ENCODE data around the gene GPNMB. TPM values are rescaled to one million over a fixed set of nuclear protein-coding genes. Genes with fewer than 3 reads are reported as not detected.

GPNMB gene
- total and polyA plus RNA-seq, 4 donors, result 4.4 to 47.6 (median 26.6) TPM

- 88% methylated on average over 4 of the region's 11 CpGs for WGBS (ENCODE audit: insufficient coverage)
- Histone ChIP-seq H3K36me3 (ENCODE audit: control insufficient read depth, insufficient read depth, low read length) (no peaks in the 10 kb centered on the region), H3K27ac (ENCODE audit: low read depth, low read length) (no peak overlapping the region)
Observed at GRCh38 chr7:23211589-23211988, 35.0 kb upstream of the GPNMB start.

GRCh38 chr7:23212395-23212794 lies 34.2 kb upstream of the GPNMB start:
- DNase-seq (ENCODE audit: low read depth in 4 of 6, low spot score in 6 of 6), result no peak
- Histone ChIP-seq H3K4me3 (ENCODE audit: low read depth, low read length) (no peak overlapping the region), H3K4me1 (ENCODE audit: control insufficient read depth, insufficient read depth, low read length) (no peaks in the 10 kb centered on the region), H3K27ac (ENCODE audit: low read depth, low read length) (no peak overlapping the region), H3K27me3 (ENCODE audit: control insufficient read depth, insufficient read depth, low read length) (no peaks in the 10 kb centered on the region), H3K9me3 (ENCODE audit: control insufficient read depth, insufficient read depth, low read length) (no peaks in the 10 kb centered on the region), H3K36me3 (ENCODE audit: control insufficient read depth, insufficient read depth, low read length) (no peaks in the 10 kb centered on the region)
- 85% methylated on average over 2 of the region's 2 CpGs for WGBS (ENCODE audit: insufficient coverage)

More at GRCh38 chr7:23211589-23211988, 35.0 kb upstream of the GPNMB start:
- Histone ChIP-seq H3K4me1 (ENCODE audit: control insufficient read depth, insufficient read depth, low read length) (no peaks in the 10 kb centered on the region), H3K9me3 (ENCODE audit: control insufficient read depth, insufficient read depth, low read length) (no peaks in the 10 kb centered on the region), H3K27me3 (ENCODE audit: control insufficient read depth, insufficient read depth, low read length) (no peaks in the 10 kb centered on the region), H3K4me3 (ENCODE audit: low read depth, low read length) (no peak overlapping the region)
- no peak for DNase-seq (ENCODE audit: low read depth in 4 of 6, low spot score in 6 of 6)

DNA sequence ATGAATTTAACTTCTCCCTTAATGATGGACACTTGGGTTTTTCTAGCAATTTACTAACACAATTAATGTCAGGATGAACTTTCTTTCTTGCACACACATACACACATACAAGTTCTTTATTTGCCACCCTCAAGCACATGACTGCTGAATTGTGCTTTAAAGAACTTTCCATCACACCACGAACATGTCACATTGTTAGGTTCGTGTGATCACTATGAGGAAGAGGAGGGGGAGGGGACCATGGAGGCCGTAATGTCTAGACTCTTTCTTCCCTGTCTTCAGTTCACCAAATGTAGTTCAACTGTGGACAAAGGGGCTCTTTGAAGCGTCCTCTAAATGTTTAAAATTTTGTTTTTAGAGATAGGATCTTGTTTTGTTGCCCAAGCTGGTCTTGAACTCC lies 33.7 kb upstream of the GPNMB start:
- no peak for DNase-seq (ENCODE audit: low read depth in 4 of 6, low spot score in 6 of 6)
- Histone ChIP-seq H3K4me3 (ENCODE audit: low read depth, low read length) (no peak overlapping the region), H3K27ac (ENCODE audit: low read depth, low read length) (no peak overlapping the region), H3K4me1 (ENCODE audit: control insufficient read depth, insufficient read depth, low read length) (no peaks in the 10 kb centered on the region), H3K9me3 (ENCODE audit: control insufficient read depth, insufficient read depth, low read length) (no peaks in the 10 kb centered on the region), H3K36me3 (ENCODE audit: control insufficient read depth, insufficient read depth, low read length) (no peaks in the 10 kb centered on the region), H3K27me3 (ENCODE audit: control insufficient read depth, insufficient read depth, low read length) (no peaks in the 10 kb centered on the region)
- 63% methylated on average over 2 of the region's 4 CpGs for WGBS (ENCODE audit: insufficient coverage)

GRCh38 chr7:23213755-23214154 lies 32.8 kb upstream of the GPNMB start:
- no peak overlapping the region for H3K4me3 ChIP-seq (ENCODE audit: low read depth, low read length)
- H3K36me3 ChIP-seq (ENCODE audit: control insufficient read depth, insufficient read depth, low read length), result no peaks in the 10 kb centered on the region
- no peaks in the 10 kb centered on the region for H3K9me3 ChIP-seq (ENCODE audit: control insufficient read depth, insufficient read depth, low read length)
- no peaks in the 10 kb centered on the region for H3K4me1 ChIP-seq (ENCODE audit: control insufficient read depth, insufficient read depth, low read length)
- WGBS (ENCODE audit: insufficient coverage), result 98% methylated on average over 9 of the region's 11 CpGs
- no peak for DNase-seq (ENCODE audit: low read depth in 4 of 6, low spot score in 6 of 6)
- no peaks in the 10 kb centered on the region for H3K27me3 ChIP-seq (ENCODE audit: control insufficient read depth, insufficient read depth, low read length)
- no peak overlapping the region for H3K27ac ChIP-seq (ENCODE audit: low read depth, low read length)

GRCh38 chr7:23214423-23214822 lies 32.2 kb upstream of the GPNMB start:
- no peak for DNase-seq (ENCODE audit: low read depth in 4 of 6, low spot score in 6 of 6)
- H3K27me3 ChIP-seq (ENCODE audit: control insufficient read depth, insufficient read depth, low read length), result no peaks in the 10 kb centered on the region
- H3K4me1 ChIP-seq (ENCODE audit: control insufficient read depth, insufficient read depth, low read length), result no peaks in the 10 kb centered on the region
- no peaks in the 10 kb centered on the region for H3K36me3 ChIP-seq (ENCODE audit: control insufficient read depth, insufficient read depth, low read length)
- no peak overlapping the region for H3K27ac ChIP-seq (ENCODE audit: low read depth, low read length)
- no peaks in the 10 kb centered on the region for H3K9me3 ChIP-seq (ENCODE audit: control insufficient read depth, insufficient read depth, low read length)
- 92% methylated on average over 5 of the region's 5 CpGs for WGBS (ENCODE audit: insufficient coverage)
- H3K4me3 ChIP-seq (ENCODE audit: low read depth, low read length), result no peak overlapping the region

- H3K36me3 ChIP-seq (ENCODE audit: control insufficient read depth, insufficient read depth, low read length), result no peaks in the 10 kb centered on the region
- H3K4me3 ChIP-seq (ENCODE audit: low read depth, low read length), result no peak overlapping the region
- no peak overlapping the region for H3K27ac ChIP-seq (ENCODE audit: low read depth, low read length)
- no peaks in the 10 kb centered on the region for H3K9me3 ChIP-seq (ENCODE audit: control insufficient read depth, insufficient read depth, low read length)
- no peak for DNase-seq (ENCODE audit: low read depth in 4 of 6, low spot score in 6 of 6)
- H3K4me1 ChIP-seq (ENCODE audit: control insufficient read depth, insufficient read depth, low read length), result no peaks in the 10 kb centered on the region
- H3K27me3 ChIP-seq (ENCODE audit: control insufficient read depth, insufficient read depth, low read length), result no peaks in the 10 kb centered on the region
- WGBS (ENCODE audit: insufficient coverage), result no CpG with 5 or more reads among the region's 6 CpGs
Observed at GRCh38 chr7:23214938-23215337, 31.6 kb upstream of the GPNMB start.

GRCh38 chr7:23216021-23216420 lies 30.6 kb upstream of the GPNMB start:
- Histone ChIP-seq H3K27ac (ENCODE audit: low read depth, low read length) (no peak overlapping the region), H3K4me3 (ENCODE audit: low read depth, low read length) (no peak overlapping the region)
- WGBS (ENCODE audit: insufficient coverage), result 80% methylated on average over 1 of the region's 2 CpGs

DNA sequence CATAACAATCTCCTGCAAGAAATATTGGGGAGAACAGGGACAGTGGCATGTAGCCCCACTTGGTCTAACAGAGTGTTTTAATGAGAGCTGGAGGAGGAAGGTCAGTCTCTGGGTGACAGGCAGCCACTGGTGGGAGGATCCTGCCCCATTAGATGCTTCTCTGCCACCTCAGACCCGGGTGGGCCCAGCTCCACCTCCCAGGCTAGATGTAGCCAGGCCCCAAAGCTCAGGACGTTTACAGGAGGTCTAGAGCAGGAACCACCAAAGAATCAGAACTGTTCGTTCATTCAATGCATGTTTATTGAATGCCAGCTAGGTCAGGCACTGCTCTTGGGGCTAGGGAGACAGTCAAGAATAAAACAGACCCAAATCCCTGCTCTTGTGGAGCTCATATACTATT lies 28.4 kb upstream of the GPNMB start:
- 50% methylated on average over 3 of the region's 3 CpGs for WGBS (ENCODE audit: insufficient coverage)
- no peaks in the 10 kb centered on the region for H3K27me3 ChIP-seq (ENCODE audit: control insufficient read depth, insufficient read depth, low read length)
- DNase-seq (ENCODE audit: low read depth in 4 of 6, low spot score in 6 of 6), result no peak
- H3K4me1 ChIP-seq (ENCODE audit: control insufficient read depth, insufficient read depth, low read length), result peaks cover 13% of the 10 kb centered on the region
- no peak overlapping the region for H3K4me3 ChIP-seq (ENCODE audit: low read depth, low read length)
- no peaks in the 10 kb centered on the region for H3K36me3 ChIP-seq (ENCODE audit: control insufficient read depth, insufficient read depth, low read length)
- no peak overlapping the region for H3K27ac ChIP-seq (ENCODE audit: low read depth, low read length)
- H3K9me3 ChIP-seq (ENCODE audit: control insufficient read depth, insufficient read depth, low read length), result no peaks in the 10 kb centered on the region

More at GRCh38 chr7:23216021-23216420, 30.6 kb upstream of the GPNMB start:
- peaks cover 3% of the 10 kb centered on the region for H3K4me1 ChIP-seq (ENCODE audit: control insufficient read depth, insufficient read depth, low read length)
- no peaks in the 10 kb centered on the region for H3K9me3 ChIP-seq (ENCODE audit: control insufficient read depth, insufficient read depth, low read length)
- H3K36me3 ChIP-seq (ENCODE audit: control insufficient read depth, insufficient read depth, low read length), result no peaks in the 10 kb centered on the region
- no peaks in the 10 kb centered on the region for H3K27me3 ChIP-seq (ENCODE audit: control insufficient read depth, insufficient read depth, low read length)
- DNase-seq (ENCODE audit: low read depth in 4 of 6, low spot score in 6 of 6), result no peak

DNA sequence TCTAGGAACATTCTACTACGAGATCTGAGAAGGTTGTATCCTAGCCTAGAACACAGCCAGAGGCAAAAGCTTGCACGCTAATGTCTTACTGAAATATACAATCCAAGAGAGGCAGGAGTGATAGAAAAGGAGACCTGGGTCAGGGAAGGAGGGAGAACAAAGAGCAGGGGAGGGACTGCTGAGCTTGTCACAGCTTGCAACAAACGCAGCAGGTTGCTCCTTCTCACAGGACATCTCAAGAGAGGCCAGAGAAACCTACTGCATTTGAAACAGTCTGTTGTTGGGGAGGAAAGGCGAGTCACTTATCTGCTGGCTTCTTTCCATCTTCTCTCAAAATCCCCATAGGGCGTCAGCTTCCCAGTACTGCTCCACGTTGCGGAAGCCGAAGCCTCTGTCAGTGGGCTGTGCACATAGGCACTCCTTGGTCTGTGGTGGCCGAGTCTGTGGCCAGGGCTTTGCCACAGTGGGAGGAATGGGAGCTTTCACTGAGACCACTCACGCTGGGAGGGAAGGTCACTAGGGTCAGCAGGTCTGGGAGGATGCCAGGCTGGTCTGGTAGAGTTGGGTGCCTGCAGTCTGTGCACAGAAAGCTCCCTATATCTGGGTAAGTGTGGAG lies 25.8 kb upstream of the GPNMB start:
- Histone ChIP-seq H3K9me3 (ENCODE audit: control insufficient read depth, insufficient read depth, low read length) (no peaks in the 10 kb centered on the region), H3K27me3 (ENCODE audit: control insufficient read depth, insufficient read depth, low read length) (no peaks in the 10 kb centered on the region), H3K4me1 (ENCODE audit: control insufficient read depth, insufficient read depth, low read length) (peaks cover 15% of the 10 kb centered on the region), H3K36me3 (ENCODE audit: control insufficient read depth, insufficient read depth, low read length) (no peaks in the 10 kb centered on the region), H3K4me3 (ENCODE audit: low read depth, low read length) (no peak overlapping the region), H3K27ac (ENCODE audit: low read depth, low read length) (no peak overlapping the region)
- 77% methylated on average over 4 of the region's 10 CpGs for WGBS (ENCODE audit: insufficient coverage)
- no peak for DNase-seq (ENCODE audit: low read depth in 4 of 6, low spot score in 6 of 6)

DNA sequence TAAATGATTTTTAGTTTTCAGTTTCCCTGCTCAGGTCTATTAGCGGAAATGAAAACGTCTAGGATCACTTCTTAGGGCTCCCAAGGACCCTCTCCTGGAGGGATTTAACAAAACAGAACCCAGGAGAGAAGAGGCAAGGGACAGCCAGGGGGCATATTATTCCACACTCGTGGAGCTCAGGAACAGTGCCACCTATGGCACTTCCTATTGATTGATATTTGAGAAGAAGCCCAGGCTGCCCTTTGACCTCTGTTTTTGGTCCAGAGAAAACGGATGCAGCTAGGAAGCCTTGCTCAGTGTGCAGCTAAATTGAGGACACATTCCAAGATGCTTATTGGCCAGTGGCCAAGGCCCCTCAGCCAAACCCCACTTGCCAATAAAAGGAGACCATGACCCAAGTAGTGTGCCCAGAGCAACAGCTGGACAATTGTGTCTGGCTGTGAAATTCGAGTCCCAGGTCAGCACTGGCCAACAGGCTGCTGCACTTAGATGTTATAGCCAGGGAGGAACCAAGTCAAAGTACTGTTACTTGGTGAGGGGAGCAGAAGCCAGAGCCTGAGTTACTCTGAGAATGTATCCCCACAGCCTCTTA lies 24.0 kb upstream of the GPNMB start:
- Histone ChIP-seq H3K4me1 (ENCODE audit: control insufficient read depth, insufficient read depth, low read length) (peaks cover 15% of the 10 kb centered on the region), H3K4me3 (ENCODE audit: low read depth, low read length) (no peak overlapping the region), H3K9me3 (ENCODE audit: control insufficient read depth, insufficient read depth, low read length) (no peaks in the 10 kb centered on the region), H3K27ac (ENCODE audit: low read depth, low read length) (no peak overlapping the region), H3K27me3 (ENCODE audit: control insufficient read depth, insufficient read depth, low read length) (no peaks in the 10 kb centered on the region), H3K36me3 (ENCODE audit: control insufficient read depth, insufficient read depth, low read length) (no peaks in the 10 kb centered on the region)
- peak in 1 of 6 donors; percentile 51 for DNase-seq (ENCODE audit: low read depth in 4 of 6, low spot score in 6 of 6)
- WGBS (ENCODE audit: insufficient coverage), result 46% methylated on average over 5 of the region's 5 CpGs

Data from spinal cord (tissue), 10 donors.